HG03025 (cell line): Measurements from ENCODE around the gene LEFTY1.
A peak's percentile ranks its signal among the peaks of the same experiment; 100 is the strongest.
"Not testable (repeated sequence)": the region's sequence is repeated elsewhere in the genome, so short reads cannot be mapped to it uniquely, and the experiment has no call there.

Experiments used
- ATAC-seq: cut with Tn5 transposase; IDR thresholded peaks from one replicate; pipeline ENCODE4 v1.9.1; 2021; ENCODE audit warnings: mild to moderate bottlenecking, moderate library complexity; ENCODE audit not compliant: unreplicated experiment, low FRiP score

Gene LEFTY1, protein sequence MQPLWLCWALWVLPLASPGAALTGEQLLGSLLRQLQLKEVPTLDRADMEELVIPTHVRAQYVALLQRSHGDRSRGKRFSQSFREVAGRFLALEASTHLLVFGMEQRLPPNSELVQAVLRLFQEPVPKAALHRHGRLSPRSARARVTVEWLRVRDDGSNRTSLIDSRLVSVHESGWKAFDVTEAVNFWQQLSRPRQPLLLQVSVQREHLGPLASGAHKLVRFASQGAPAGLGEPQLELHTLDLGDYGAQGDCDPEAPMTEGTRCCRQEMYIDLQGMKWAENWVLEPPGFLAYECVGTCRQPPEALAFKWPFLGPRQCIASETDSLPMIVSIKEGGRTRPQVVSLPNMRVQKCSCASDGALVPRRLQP

DNA sequence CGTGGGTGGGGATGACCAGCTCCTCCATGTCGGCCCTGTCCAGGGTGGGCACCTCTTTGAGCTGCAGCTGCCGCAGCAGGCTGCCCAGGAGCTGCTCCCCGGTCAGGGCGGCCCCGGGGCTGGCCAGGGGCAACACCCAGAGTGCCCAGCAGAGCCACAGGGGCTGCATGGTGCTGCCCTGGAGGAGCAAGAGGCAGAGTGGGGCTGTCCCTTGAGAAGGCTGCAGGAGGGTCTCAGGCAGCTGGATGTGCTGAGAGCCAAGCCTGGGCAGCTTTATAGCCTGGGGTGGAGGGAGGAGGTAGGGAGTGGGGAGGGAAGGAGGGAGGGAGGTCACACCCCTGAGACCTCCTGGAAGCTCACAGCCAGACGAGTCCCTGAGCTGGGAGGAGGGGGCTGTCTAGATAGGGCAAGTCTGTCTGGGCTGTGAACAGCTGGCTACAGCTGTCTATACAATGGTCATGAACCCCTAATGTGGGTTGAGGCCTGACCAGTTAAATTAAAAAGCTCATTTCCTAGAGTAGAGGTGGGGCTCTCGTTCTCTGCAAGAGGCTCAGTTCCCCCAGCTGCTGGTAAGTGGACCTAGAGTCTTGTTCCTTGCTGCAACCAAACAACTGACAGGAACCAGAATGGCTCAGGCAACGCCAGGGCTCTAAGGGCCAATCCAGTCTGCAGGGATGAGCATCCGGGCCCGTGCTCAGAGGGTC, at the start of gene LEFTY1:
TSS of gene LEFTY1 (minus strand) at position 249 of the 704 bp plus-strand sequence. CDS start at position 169, 80 bp downstream.
- ATAC-seq, result no peak

DNA sequence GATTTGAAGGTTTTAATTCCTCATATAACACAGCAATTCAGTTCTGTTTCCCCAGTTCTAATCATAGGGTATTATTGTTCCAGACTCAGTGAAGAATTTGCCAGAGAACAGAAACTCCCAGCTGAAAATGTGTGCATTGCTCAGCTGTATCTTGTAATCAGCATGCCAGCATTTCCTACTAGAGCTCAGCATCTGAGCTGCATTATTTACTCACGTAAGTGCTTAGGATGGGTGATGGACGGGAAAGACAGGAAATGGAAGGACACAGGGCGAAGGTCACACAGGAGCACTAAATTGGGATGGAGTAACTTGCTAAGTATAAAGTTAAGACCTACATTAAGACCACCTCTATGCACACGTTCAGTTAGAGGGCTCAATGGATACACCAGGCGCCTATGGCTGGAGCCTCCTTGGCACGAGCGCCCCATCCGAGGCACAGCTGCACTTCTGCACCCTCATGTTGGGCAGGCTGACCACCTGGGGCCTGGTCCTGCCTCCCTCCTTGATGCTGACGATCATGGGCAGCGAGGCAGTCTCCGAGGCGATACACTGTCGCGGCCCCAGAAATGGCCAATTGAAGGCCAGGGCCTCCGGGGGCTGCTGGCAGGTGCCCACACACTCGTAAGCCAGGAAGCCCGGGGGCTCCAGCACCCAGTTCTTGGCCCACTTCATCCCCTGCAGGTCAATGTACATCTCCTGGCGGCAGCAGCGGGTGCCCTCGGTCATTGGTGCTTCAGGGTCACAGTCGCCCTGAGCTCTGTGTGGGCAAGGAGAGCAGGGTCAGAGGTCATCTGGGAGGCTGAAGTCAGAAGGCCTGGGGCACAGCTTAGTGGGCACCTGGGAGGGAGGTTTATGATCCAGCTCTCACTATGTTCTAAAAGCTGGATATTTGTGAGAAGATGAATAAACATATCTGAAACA, 48.4 kb upstream of the LEFTY1 start:
- no peak for ATAC-seq

DNA sequence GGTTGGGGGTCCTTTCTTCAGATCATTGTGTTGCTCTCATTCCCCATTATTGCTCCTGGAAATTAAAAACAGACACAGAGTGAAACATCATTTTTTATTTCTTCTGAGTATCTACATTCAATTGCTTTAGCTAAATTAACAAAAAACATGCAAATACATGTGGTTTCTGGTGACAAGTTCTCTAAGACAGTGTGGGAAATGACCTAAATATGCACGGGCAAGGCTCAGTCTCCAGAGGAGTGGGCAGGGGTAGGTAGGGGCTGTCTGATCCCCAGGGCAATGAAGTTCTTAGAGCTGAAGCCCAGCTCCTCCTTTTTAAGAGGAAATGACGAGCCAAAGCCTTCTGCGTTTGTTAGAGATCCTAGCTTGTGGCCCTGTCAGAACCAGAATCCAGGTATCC, 47.6 kb upstream of the LEFTY1 start:
- no peak for ATAC-seq

DNA sequence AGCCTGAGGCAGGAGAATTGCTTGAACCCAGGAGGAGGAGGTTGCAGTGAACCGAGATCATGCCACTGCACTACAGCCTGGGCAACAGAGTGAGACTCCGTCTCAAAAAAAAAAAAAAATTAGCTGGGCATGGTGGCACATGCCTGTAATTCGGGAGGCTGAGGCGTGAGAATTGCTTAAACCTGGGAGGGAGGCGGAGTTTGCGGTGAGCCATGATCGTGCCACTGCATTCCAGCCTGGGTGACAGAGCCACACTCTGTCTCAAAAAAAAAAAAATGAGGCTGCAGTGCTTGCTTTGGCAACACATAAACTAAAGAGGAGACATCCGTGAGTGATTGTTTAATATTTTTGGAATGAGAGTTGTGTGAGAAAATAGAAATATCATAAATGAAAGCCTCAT, 47.1 kb upstream of the LEFTY1 start:
- ATAC-seq, result not testable (repeated sequence)

DNA sequence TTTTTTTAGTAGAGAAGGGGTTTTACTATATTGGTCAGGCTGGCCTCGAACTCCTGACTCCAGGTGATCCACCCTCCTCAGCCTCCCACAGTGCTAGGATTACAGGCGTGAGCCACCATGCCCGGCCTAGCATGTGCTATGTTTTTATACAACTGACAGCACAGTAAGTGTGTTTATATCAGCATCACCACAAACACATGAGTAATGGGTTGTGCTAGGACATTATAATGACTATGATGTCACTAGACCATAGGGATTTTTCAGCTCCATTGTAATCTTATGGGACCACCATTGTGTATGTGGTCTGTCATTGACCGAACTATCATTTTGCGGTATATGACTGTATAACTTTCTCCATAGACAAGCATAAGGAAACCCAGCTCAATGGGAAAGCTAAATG, 45.8 kb upstream of the LEFTY1 start:
- ATAC-seq, result no peak

DNA sequence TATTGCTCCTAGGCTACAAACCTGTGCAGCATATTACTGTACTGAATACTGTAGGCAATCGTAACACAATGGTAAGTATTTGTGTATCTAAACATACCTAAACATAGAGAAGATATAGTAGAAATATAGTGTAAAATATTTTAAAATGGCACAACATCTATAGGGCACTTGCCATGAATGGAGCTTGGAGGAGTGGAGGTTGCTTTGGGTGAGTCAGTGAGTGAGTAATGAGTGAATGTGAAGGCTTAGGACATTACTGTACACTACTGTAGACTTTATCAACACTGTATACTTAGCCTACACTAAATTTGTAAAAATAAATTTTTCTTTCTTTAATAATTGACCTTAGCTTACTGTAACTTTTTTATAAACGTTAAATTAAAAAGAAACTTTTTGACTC, 44.1 kb upstream of the LEFTY1 start:
- ATAC-seq, result no peak

DNA sequence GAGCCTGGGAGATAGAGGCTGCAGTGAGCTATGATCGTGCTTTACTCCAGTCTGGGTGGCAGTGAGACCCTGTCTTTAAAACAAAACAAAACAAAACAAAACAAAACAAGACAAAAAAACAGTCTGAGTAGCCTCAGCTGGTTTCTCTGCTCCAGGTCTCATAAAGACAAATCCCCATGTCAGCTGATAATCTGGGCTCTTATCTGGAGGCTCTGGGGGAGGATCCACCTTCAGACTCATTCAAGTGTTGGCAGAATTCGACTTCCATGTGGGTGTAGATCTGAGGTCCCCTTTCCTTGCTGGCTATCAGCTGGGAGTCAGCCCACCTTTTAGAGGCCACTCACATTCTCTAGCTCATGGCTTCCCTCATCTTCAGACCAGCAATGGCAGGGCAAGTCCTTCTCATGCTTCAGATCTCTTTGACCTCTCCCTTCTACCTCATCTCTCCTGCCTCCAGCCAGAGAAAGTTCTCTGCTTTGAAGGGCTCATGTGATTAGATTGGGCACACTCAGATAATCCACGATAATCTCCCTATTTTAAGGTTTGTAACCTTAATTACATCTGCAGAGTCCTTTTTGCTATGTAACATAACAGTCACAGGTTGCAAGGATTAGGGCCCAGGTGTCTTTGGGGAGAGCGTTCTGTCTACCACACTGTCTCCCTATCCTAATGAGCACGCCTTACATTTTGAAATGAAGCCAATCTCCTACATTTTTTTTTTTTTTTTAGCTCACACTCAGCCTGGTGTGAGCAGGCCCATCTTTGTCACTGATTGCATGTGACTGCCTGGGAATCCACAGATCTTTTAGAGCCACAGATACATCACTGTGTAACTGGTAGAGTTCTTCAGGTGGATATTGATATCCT, 42.6 kb upstream of the LEFTY1 start:
- no peak for ATAC-seq

DNA sequence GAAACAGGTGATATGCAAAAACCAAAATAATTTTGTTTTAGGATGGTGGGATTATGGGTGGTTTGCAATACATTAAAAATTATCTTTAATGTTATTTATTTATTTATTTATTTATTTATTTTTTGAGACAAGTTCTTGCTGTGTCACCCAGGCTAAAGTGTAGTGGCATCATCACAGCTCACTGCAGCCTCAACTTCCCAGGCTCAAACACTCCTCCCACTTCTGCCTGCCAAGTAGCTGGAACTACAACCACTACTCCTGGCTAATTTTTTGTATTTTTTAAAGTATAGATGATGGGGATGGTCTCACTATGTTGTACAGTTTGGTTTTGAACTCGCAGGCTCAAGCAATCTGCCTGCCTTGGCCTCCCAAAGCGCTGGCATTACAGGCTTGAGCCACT, 41.6 kb upstream of the LEFTY1 start:
- ATAC-seq, result no peak

DNA sequence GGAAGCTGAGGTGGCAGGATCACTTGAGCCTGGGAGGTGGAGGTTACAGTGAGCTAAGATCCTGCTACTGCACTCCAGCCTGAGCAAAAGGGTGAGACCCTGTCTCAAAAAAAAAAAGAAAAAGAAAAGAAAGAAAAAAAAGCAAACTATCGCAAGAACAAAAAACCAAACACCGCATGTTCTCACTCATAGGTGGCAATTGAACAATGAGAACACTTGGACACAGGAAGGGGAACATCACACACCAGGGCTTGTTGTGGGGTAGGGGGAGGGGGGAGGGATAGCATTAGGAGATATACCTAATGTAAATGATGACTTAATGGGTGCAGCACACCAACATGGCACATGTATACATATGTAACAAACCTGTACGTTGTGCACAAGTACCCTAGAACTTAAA, 40.5 kb upstream of the LEFTY1 start:
- not testable (repeated sequence) for ATAC-seq

DNA sequence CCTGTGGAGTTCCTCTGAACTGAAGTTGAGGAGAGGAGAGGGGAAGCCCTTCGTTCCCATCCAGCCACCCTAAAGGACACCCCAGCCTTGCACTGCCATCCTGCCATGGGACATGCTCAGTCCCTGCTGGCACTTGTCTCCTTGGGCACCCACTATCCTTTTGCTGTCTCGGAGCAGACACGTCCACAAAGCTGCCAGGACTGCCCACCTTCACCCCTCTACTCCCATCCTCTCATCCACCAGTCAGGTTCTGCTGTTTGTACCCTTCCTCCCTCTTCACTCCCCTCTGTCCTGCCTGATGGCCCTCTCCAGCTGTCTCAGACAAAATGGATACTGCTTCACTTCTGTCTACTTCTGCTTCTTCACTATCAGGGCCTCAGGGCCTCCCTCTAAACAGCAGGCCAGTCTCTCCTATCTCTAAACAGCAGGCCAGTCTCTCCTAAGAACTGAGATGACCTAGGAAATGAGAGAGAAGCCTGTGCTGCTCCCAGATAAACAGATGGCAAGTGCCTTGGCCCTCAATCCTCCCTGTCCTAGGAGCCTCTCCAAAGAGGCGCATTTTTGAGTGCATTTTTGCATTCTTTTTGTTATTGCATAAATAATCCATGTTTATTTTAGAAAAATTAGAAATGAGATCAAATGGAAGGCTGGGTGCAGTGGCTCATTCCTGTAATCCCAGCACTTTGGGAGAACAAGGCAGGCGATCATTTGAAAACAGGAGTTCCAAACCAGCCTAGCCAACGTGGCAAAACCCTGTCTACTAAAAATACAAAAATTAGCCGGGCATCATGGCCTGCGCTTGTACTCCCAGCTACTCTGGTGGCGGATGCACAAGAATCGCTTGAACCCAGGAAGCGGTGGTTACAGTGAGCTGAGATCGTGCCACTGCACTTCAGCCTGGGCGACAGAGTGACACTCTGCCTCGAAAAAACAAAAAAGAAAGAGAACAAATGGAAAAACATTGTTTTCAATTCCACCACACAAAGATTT, 39.5 kb upstream of the LEFTY1 start:
- ATAC-seq, result no peak

DNA sequence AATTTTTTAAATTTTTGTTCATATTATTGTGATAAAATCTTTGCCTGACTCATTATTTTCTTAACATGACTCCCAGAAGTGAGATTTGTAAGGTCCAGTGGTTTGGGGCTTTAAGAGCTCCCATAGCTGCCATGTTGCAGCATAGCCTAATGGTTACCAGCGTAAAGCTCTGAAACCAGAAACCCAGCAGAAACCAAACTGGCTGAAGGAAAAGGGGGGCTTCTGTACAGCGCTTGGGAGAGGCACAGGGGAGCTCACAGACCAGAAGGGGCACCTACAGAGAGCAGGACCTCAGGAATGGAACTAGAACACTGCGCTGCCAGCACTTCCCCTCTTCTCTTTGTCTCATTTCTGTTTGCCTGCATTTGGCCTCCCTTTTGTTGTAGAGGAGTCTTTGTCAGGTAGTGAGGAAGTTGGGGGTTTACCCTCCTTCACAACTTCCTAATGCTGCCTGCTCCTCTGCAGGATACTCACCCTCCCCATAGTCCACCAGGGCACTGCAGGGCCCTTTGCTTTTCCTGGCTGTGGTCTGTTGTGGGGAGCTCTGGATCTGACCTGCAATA, 37.7 kb upstream of the LEFTY1 start:
- ATAC-seq, result no peak

DNA sequence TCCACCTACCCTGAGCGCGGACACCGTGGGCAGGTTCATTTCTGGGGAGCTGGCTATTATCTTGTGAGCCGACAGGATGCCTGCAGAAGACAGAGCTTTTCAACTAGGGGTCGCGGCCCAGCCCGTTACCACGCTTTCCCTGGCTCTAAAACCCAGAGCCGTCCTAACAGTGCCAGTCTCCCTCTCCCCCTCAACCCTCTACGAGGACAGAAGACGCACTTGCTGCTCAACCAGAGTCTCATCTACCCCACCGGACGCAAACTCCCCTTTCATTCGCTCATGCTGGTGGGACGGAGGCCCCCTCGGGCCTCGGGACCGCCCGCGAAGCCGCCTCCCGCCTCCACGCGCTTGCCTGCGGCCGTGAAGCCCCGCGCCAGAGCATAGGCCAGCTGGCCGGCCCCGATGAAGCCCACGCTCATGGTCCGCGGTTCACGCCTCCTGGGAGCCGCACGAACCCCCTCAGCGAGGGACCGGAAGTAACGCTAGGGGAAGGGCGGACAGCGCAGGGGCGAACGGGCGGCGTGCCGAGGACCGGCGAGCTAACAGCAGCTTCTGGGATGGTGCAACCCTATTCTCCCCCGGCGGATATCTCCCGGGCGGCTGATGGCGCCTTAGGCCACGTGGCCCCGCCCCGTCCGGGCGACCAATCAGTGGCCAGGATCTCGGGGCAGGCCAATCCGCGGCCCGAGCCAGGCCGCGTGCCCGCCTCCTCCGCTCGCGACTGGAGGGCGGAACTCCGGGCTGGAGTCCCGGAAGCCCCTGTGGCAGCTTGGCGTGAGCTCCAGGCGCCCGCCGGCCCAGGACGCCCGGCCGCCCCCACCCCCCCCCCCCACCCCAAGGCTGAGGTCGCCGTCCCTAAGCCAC, 35.0 kb upstream of the LEFTY1 start, which contains the start of gene PYCR2:
TSS of gene PYCR2 (minus strand) at position 559 of the 864 bp plus-strand sequence. CDS start at position 419, 140 bp downstream.
- ATAC-seq, result peak; percentile 98

DNA sequence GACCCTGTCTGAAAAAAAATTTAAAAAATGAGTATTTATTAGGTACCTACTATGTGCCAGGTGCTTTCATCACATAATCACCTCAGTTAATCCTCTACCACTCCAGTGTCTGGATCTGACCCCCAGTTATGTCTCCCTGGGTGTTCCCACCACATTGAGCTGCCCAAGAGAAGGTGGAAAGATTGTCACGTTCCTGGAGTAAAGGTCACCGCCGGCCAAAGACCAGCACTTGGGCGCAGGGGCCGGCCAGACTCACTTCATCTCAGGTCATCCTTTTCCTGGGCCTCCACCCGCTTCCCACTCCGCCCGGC, 34.4 kb upstream of the LEFTY1 start:
- ATAC-seq, result no peak

DNA sequence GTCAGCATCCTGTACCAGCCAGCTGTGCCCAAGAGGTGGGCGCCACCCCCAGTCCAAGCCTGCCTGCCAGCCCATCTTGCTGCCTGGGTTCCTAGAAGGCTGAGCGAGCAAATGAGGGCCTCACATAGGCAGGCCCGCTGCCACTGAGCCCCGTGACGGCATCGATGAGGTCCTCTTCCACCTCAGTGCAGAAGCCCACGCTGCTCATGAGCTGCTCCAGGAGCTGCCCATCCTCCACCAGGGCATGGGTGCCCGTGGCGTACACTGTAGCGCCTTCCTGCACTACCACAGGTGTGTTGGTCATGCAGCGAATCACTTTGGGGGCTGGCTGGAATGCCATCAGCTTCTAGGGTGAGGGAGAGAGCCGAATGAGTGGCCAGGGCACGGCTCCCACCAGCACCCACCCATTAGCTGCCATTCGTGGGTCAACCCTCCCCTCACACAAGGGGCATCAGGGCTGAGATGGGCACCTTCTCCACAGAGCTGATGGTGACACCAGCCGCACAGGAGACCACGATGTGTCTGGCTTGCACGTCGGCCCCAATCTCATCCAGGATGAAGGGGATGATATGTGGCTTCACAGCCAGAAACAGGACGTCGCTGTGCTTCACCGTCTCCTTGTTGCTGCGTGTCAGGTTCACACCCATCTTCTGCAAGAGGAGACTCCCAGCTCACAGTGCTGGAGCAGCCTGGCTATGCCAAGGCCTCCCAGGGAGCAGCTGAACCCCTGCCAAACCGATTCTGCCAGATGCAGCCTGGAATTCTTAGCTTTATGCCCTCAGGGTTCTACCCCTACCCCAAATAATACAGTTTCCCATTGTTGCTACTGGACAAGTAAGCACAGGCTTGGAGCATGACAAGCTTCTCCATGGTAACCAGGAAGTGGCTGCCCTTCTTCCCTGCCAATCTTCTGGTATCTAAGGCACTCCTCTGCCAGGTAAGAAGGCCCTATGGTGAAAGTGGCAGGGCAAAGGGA, 33.1 kb upstream of the LEFTY1 start:
- ATAC-seq, result no peak

DNA sequence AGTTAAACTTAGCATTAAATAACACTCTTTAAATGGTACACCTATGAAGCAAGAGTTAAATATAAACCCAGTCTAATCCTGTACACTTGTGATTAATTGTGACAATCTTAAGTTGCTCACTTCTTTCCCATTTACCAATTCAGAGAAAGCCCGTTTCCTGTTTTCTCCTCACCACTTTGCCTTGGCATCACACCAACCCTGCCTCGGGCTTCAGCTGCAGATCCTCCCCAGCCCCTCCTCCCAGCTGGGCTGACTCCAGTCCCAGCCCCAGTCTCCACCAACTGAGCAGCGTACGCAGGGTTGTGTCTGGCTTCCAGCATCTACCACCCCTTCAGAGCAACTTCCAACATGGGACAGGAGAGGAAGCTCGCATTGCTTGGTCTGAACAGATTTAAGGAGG, 31.0 kb upstream of the LEFTY1 start:
- ATAC-seq, result no peak

DNA sequence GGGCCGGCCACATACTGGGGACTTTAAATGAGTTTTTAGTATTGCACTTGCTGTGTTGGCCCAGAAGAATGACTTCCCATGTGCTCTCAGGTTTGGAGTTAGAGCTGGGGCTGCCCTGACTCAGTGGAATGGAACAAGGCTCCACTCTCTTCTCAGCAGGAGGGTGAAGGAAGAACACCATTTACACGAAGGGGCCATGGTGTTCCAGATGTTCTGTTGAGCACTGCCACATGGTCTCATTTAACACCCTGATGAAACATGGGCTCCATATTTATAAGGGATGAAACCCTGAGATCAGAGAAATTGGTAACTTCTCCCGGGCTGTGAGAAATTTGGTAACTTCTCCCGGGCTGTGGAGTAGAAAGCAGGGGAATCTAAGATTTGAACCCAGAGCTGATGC, 29.3 kb upstream of the LEFTY1 start:
- no peak for ATAC-seq

DNA sequence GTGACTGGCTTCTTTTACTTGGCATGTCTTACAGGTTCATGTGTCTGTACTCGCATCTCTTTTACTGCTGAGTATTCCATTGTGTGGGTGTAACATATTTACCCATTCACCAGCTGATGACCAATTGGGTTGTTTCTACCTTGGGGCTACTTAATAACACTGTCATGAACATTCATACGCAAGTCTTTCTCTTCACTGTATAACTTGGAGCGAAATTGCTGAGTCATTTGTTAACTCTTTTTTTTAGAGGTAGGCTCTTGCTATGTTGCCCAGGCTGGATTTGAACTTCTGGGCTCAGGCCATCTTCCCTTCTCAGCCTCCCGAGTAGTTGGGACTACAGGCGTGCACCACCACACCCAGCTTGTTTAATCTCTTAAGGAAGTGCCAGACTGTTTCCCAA, 28.6 kb upstream of the LEFTY1 start:
- ATAC-seq, result no peak
